A204.1 (cell line): ENCODE data around the gene KRTAP6-3.

ENCODE experiments used
- FAIRE-seq: peaks from 2 replicates; lab custom pipeline; 2012; peaks lifted over from hg19 to GRCh38; lab: Jason Lieb, UNC

The KRTAP6-3 gene

DNA sequence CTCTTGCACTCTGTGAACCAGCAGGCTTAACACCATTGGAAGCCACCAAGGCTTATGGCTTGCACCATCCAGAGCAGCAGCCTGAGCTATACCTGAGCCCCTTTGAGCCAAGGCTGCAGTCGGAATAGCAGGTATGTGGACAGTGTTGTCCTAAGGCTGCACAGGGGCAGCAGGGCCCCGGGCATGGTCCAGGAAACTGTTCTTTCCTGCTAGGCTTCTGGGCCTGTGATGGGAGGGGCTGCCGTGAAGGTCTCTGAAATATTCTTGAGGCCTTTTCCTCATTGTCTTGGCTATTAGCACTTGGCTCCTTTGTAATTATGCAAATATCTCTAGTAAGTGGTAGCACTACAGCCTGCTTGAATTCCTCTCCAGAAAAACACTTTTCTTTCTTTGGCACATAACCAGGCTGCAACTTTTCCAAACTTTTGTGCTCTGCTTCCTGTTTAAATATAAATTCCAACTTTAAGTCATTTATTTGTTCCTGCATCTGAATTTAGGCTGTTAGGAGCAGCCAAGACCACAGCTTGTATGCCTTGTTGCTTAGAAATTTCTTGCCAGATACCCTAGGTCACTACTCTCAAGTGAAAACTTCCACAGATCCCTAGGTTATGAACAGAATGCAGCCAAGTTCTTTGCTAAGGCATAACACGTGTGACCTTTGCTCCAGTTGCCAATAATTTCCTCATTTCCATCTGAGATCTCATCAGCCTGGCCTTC, 33.4 kb downstream of the KRTAP6-3 start:
- FAIRE-seq = no peak

GRCh38 chr21:30628109-30628508, 35.9 kb downstream of the KRTAP6-3 start:
- FAIRE-seq = no peak

DNA sequence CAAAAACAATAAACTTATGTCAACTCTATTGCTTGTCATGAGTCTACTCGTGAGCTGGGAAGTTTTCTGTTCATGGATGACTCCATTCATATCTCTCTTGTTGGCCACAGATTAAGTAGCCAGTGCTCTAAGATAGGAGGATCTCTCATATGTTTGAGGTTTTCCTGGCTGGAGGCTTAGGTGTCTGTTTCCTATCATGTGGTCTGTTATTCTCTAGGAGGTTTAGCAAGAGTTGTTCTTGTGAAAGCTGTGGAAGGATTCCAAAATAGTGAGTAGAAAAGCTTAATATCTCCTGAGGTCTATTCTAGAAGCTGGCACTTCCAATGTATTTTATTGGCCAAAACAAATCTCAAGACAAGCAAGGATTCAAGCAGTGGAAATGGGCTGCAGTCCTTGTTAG, 37.0 kb downstream of the KRTAP6-3 start:
- no peak for FAIRE-seq

DNA sequence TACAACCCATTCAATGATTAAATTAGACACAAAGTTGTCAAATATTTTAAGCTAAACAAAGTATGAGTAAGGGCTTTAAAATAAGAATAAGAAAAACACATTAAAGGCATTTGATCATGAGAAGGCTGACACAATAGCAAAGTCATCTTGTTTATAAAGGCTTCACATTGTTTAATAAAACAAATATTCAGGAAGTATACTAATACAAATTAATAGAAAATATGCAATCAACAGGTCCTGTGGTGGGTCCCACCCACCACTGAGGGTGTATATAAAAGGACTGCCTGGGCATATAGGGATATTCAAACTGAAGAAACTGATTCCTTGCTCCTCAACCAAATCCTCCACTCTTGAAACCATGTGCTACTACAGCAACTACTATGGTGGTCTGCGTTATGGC, 42.7 kb downstream of the KRTAP6-3 start, which contains the start of gene KRTAP20-2:
Gene KRTAP20-2, plus strand, starts transcription at position 301 of the 400 bp plus-strand sequence. Its CDS starts 58 bp downstream, at position 359.
- no peak for FAIRE-seq

DNA sequence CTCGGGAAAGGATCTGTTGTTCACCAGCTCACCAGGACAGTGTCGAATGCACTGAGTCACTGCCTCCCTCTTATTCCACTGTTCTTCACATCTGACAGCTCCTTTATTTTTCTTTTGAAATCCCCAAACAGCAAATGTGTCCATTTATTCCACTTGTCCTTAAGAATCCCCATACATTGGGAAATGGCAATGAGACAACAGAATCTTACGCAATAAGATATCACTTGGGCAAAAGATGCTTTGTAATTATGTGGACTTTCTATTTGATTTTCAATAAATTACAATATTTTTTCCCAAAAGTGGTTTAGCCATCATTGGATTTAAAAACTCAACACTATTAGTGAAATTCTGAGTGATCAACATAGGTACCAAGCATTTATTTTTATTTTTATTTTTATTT, 46.4 kb downstream of the KRTAP6-3 start:
- FAIRE-seq = no peak

GRCh38 chr21:30642564-30642963, 50.3 kb downstream of the KRTAP6-3 start, which contains the start of gene KRTAP20-3:
TSS of gene KRTAP20-3 (plus strand) at chr21:30642864.
- FAIRE-seq = no peak
